ENCODE measurements around the gene GTF2H2.
"Not testable (repeated sequence)": the region's sequence is repeated elsewhere in the genome, so short reads cannot be mapped to it uniquely, and the experiment has no call there.

The GTF2H2 gene

DNA sequence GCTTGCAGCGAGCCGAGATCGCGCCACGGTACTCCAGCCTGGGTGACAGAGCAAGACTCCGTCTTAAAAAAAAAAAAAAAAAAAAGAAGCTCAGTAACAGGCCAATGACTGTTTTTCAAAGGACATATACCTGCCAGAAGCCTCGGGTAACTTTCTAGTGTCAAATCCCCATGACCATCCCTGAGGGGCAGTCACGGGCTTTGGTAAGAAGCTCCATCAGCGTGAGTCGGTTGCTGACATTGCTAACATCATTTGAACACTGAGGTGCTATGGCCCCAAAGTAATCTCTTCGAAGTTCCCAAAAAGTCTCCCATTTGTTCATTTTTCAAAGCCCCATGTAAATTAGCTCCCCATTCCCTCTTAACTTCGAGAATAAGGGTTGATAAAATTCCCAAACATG is 53.9 kb downstream of the GTF2H2 start:
- no peak for DNase-seq (ENCODE audit: low read depth)

GRCh38 chr5:71011194-71011792 is 56.2 kb downstream of the GTF2H2 start:
- DNase-seq (ENCODE audit: low read depth) = no peak

GRCh38 chr5:71006983-71007382 is 60.5 kb downstream of the GTF2H2 start:
- DNase-seq (ENCODE audit: low read depth) = not testable (repeated sequence)
